ENCODE data around the gene COL26A1. TPM values are rescaled to one million over a fixed set of nuclear protein-coding genes. Genes with fewer than 3 reads are reported as not detected.

COL26A1 gene
- total and polyA plus RNA-seq, 2 experiments from 2014 or later, result 11.6 to 19.1 TPM

DNA sequence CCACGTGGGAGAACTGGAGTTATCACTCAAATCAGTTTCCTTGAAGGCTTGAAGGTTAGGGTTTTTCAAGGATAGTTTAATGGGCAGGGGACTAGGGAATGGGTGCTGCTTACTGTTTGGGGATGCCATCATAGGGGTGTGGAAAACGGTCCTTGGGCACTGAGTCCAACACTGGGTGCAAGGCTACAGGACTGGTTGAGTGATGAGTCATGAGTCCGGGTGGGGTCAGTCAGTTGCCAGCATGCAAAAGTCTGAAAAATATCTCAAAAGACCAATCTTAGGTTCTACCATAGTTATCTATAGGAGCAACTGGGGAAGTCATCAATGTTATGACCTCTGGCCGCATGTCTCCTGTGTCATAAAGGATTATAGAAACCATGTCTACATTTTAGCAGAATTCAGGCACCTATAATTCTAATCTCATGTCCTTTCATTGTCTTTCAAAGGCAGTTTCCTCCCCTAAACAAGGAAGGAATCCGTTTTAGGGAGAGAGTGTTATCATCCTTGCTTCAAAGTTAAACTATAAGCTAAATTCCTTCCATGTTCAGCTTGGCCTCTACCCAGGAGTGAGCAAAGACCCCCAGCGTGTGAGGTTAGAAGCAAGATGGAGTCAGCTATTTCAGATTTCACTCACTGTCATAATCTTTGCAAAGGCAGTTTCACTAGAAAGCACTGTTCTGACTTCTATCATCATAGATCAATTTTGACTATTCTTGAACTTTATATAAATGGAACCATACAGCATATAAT, 94.5 kb downstream of the COL26A1 start:
- 72% methylated on average over 6 of the region's 6 CpGs for WGBS (ENCODE audit: low lambda C conversion rate, missing lambda C conversion rate)
- H3K36me3 ChIP-seq (replicated peaks; ENCODE audit: insufficient read depth, low read depth), result no peaks in the 10 kb centered on the region
- TF ChIP-seq EZH2phosphoT487 (IDR thresholded peaks at IDR 0.05; ENCODE audit: low read depth, severe bottlenecking, unreplicated experiment) (no peak), EZH2 (IDR thresholded peaks at IDR 0.05; ENCODE audit: borderline replicate concordance) (no peak)
- TF ChIP-seq, protein P1, sequence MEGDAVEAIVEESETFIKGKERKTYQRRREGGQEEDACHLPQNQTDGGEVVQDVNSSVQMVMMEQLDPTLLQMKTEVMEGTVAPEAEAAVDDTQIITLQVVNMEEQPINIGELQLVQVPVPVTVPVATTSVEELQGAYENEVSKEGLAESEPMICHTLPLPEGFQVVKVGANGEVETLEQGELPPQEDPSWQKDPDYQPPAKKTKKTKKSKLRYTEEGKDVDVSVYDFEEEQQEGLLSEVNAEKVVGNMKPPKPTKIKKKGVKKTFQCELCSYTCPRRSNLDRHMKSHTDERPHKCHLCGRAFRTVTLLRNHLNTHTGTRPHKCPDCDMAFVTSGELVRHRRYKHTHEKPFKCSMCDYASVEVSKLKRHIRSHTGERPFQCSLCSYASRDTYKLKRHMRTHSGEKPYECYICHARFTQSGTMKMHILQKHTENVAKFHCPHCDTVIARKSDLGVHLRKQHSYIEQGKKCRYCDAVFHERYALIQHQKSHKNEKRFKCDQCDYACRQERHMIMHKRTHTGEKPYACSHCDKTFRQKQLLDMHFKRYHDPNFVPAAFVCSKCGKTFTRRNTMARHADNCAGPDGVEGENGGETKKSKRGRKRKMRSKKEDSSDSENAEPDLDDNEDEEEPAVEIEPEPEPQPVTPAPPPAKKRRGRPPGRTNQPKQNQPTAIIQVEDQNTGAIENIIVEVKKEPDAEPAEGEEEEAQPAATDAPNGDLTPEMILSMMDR (IDR thresholded peaks at IDR 0.05; ENCODE audit: poor library complexity), result no peak

GRCh38 chr7:101465131-101465530, 102.5 kb downstream of the COL26A1 start:
- Histone ChIP-seq H3K9me3 (ENCODE audit: low read depth) (no peaks in the 10 kb centered on the region), H2AFZ (no peak overlapping the region), H4K20me1 (ENCODE audit: insufficient read depth, poor library complexity, severe bottlenecking) (no peaks in the 10 kb centered on the region), H3K9me2 (replicated peaks; ENCODE audit: insufficient read depth) (no peaks in the 10 kb centered on the region), H3K36me3 (replicated peaks; ENCODE audit: insufficient read depth, low read depth) (no peaks in the 10 kb centered on the region), H3K4me1 (ENCODE audit: insufficient read depth) (no peaks in the 10 kb centered on the region), H3K27ac (no peak overlapping the region), H3K79me2 (no peaks in the 10 kb centered on the region), H3K4me3 (no peak overlapping the region), H3K27me3 (no peaks in the 10 kb centered on the region), H3K4me2 (no peak overlapping the region)
- no peak for DNase-seq (ENCODE audit: low spot score)
- no peak for TF ChIP-seq EZH2 (IDR thresholded peaks at IDR 0.05; ENCODE audit: borderline replicate concordance)
- TF ChIP-seq EZH2phosphoT487 (IDR thresholded peaks at IDR 0.05; ENCODE audit: low read depth, severe bottlenecking, unreplicated experiment), result no peak
- TF ChIP-seq, protein P1 (IDR thresholded peaks at IDR 0.05; ENCODE audit: poor library complexity), result no peak
- 93% methylated on average over 5 of the region's 5 CpGs for WGBS (ENCODE audit: low lambda C conversion rate, missing lambda C conversion rate)

More for the DNA sequence above, 94.5 kb downstream of the COL26A1 start:
- no peak for DNase-seq (ENCODE audit: low spot score)
- H3K4me2 ChIP-seq, result no peak overlapping the region
- H3K27me3 ChIP-seq, result no peaks in the 10 kb centered on the region
- no peaks in the 10 kb centered on the region for H3K9me2 ChIP-seq (replicated peaks; ENCODE audit: insufficient read depth)
- H2AFZ ChIP-seq, result no peak overlapping the region
- no peak overlapping the region for H3K4me3 ChIP-seq
- H3K79me2 ChIP-seq, result no peaks in the 10 kb centered on the region
- no peaks in the 10 kb centered on the region for H3K9me3 ChIP-seq (ENCODE audit: low read depth)
- no peaks in the 10 kb centered on the region for H3K4me1 ChIP-seq (ENCODE audit: insufficient read depth)
- no peaks in the 10 kb centered on the region for H4K20me1 ChIP-seq (ENCODE audit: insufficient read depth, poor library complexity, severe bottlenecking)
- H3K27ac ChIP-seq, result no peak overlapping the region

DNA sequence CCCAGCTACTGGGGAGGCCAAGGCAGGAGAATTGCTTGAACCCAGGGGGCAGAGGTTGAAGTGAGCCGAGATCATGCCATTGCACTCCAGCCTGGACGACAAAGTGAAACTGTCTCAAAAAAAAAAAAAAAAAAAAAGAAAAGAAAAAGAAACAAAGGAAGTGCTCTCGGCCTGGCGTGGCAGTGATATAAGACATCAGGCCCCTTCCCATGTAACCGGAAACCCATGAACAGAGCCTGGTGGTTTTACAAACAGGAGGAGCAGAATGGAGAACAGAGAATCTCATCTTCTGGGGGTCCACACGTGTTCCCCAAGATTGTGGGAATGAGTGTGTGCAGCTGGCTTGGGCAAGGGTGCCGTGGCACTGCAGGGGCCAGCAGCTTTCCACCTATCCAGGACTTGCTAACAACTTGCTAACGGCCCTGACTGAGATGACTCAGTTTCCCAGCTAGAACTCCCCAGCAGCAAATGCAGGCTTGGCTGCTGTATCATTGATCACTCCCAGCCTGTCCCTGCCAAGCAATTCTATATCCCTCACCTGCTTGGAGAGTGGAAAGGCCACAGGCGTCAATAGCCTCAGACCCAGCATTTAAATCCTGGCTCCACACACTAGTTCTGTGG, 103.0 kb downstream of the COL26A1 start:
- DNase-seq (ENCODE audit: low spot score), result no peak
- H2AFZ ChIP-seq, result no peak overlapping the region

More for the DNA sequence above, 103.0 kb downstream of the COL26A1 start:
- 62% methylated on average over 9 of the region's 9 CpGs for WGBS (ENCODE audit: low lambda C conversion rate, missing lambda C conversion rate)
- no peak overlapping the region for H3K4me3 ChIP-seq
- H3K27ac ChIP-seq, result no peak overlapping the region
- no peaks in the 10 kb centered on the region for H3K9me2 ChIP-seq (replicated peaks; ENCODE audit: insufficient read depth)
- no peak overlapping the region for H3K4me2 ChIP-seq
- no peaks in the 10 kb centered on the region for H3K27me3 ChIP-seq
- H3K79me2 ChIP-seq, result no peaks in the 10 kb centered on the region
- H3K36me3 ChIP-seq (replicated peaks; ENCODE audit: insufficient read depth, low read depth), result no peaks in the 10 kb centered on the region
- no peaks in the 10 kb centered on the region for H3K9me3 ChIP-seq (ENCODE audit: low read depth)
- no peaks in the 10 kb centered on the region for H4K20me1 ChIP-seq (ENCODE audit: insufficient read depth, poor library complexity, severe bottlenecking)
- peaks cover 2% of the 10 kb centered on the region for H3K4me1 ChIP-seq (ENCODE audit: insufficient read depth)
- TF ChIP-seq EZH2phosphoT487 (IDR thresholded peaks at IDR 0.05; ENCODE audit: low read depth, severe bottlenecking, unreplicated experiment), result no peak
- TF ChIP-seq, protein P1 (IDR thresholded peaks at IDR 0.05; ENCODE audit: poor library complexity), result no peak
- TF ChIP-seq EZH2 (IDR thresholded peaks at IDR 0.05; ENCODE audit: borderline replicate concordance), result no peak
